ENCODE data around the gene SPACA9.

- TF ChIP-seq EZH2 (IDR thresholded peaks at IDR 0.05): no peak
- no peak for TF ChIP-seq POLR2AphosphoS5 (IDR thresholded peaks at IDR 0.05; ENCODE audit: borderline replicate concordance, low read depth, low read length)
- no peak for TF ChIP-seq FOXP2 (optimal IDR thresholded peaks at IDR 0.05; ENCODE audit: control extremely low read depth, extremely low read length, insufficient read depth)
Observed at GRCh38 chr9:132857616-132858342, 20.9 kb upstream of the SPACA9 start.
